Globus pallidus (tissue), 1 donor: ENCODE data around the gene PIK3AP1.
A peak's percentile ranks its signal among the peaks of the same experiment; 100 is the strongest.

Experiments used
- DNase-seq: peaks from one replicate; pipeline ENCODE4 v3.0.0-alpha.2; 2015; ENCODE audit warnings: low spot score

Gene PIK3AP1

GRCh38 chr10:96671211-96671890, 49.0 kb downstream of the PIK3AP1 start:
- no peak for DNase-seq

GRCh38 chr10:96670786-96671185, 49.5 kb downstream of the PIK3AP1 start:
- no peak for DNase-seq

GRCh38 chr10:96667401-96667800, 52.9 kb downstream of the PIK3AP1 start:
- no peak for DNase-seq

GRCh38 chr10:96666741-96667140, 53.6 kb downstream of the PIK3AP1 start:
- no peak for DNase-seq

- DNase-seq = no peak
These were observed 55.0 kb downstream of the PIK3AP1 start for GRCh38 chr10:96665306-96665705.

GRCh38 chr10:96664563-96664962, 55.8 kb downstream of the PIK3AP1 start:
- DNase-seq = no peak

- no peak for DNase-seq
These were observed 56.5 kb downstream of the PIK3AP1 start for GRCh38 chr10:96663797-96664196.

- no peak for DNase-seq
These were observed 58.7 kb downstream of the PIK3AP1 start for GRCh38 chr10:96661632-96662031.

- no peak for DNase-seq
These were observed 60.0 kb downstream of the PIK3AP1 start for GRCh38 chr10:96660297-96660696.

- no peak for DNase-seq
These were observed 61.5 kb downstream of the PIK3AP1 start for GRCh38 chr10:96658844-96659243.

GRCh38 chr10:96657385-96657784, 62.9 kb downstream of the PIK3AP1 start:
- DNase-seq = no peak

- no peak for DNase-seq
These were observed 63.5 kb downstream of the PIK3AP1 start for GRCh38 chr10:96656839-96657238.

- DNase-seq = no peak
These were observed 64.1 kb downstream of the PIK3AP1 start for GRCh38 chr10:96656198-96656577.

GRCh38 chr10:96655461-96656197, 64.7 kb downstream of the PIK3AP1 start:
- DNase-seq = no peak

- DNase-seq = peak; percentile 42
These were observed 68.3 kb downstream of the PIK3AP1 start for GRCh38 chr10:96651998-96652431.

- no peak for DNase-seq
These were observed 69.4 kb downstream of the PIK3AP1 start for GRCh38 chr10:96650958-96651357.

- DNase-seq = no peak
These were observed 72.0 kb downstream of the PIK3AP1 start for GRCh38 chr10:96648297-96648696.

GRCh38 chr10:96647466-96647865, 72.8 kb downstream of the PIK3AP1 start:
- no peak for DNase-seq

GRCh38 chr10:96646751-96647166, 73.6 kb downstream of the PIK3AP1 start:
- no peak for DNase-seq

- no peak for DNase-seq
These were observed 74.0 kb downstream of the PIK3AP1 start for GRCh38 chr10:96646301-96646700.

GRCh38 chr10:96645191-96645721, 75.1 kb downstream of the PIK3AP1 start:
- DNase-seq = peak; percentile 46

GRCh38 chr10:96643920-96644319, 76.4 kb downstream of the PIK3AP1 start:
- DNase-seq = no peak

GRCh38 chr10:96642973-96643372, 77.3 kb downstream of the PIK3AP1 start:
- DNase-seq = peak; percentile 51
